CD4-positive, alpha-beta T cell treated with Interleukin-15 for 1 hour (primary cell): ENCODE data around the gene HKDC1.
"Not testable (repeated sequence)": the region's sequence is repeated elsewhere in the genome, so short reads cannot be mapped to it uniquely, and the experiment has no call there.

Experiments
- DNase-seq: peaks from one replicate; pipeline ENCODE4 v3.0.0-alpha.2; 2020

HKDC1 gene

DNA sequence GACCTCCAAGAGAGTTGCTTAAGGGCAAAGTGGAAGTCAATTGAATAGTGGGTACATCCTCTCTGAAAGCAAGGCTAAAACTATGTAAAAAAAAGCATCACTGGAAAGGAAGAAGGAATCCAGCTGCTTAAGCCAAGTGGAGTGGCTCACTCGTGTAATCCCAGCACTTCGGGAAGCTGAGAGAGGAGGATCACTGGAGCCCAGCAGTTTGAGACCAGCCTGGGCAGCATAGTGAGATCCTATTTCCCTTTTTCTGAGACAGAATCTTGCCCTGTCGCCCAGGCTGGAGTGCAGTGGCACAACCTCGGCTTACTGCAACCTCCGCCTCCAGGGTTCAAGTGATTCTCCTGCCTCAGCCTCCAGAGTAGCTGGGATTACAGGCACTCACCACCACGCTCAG is 64.3 kb downstream of the HKDC1 start:
- not testable (repeated sequence) for DNase-seq

DNA sequence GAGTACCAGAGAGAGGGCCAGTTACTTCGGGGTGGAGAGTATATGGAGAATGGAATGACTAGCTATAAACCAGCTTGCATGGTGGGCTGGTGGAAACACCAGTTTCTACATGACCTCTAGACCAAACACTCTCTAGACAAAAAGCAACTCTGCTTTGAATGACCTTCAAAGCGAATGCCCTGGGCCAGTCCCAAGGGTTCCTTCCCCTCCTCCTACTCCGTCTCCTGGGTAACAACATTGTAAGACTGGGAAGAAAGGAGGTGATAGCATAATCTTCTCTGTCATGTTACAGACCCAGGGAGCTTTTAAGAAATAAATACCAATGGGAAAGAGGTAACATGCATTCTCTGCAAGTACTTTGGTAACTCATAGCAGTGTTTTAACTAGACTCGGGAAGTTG is 65.6 kb downstream of the HKDC1 start:
- no peak for DNase-seq

DNA sequence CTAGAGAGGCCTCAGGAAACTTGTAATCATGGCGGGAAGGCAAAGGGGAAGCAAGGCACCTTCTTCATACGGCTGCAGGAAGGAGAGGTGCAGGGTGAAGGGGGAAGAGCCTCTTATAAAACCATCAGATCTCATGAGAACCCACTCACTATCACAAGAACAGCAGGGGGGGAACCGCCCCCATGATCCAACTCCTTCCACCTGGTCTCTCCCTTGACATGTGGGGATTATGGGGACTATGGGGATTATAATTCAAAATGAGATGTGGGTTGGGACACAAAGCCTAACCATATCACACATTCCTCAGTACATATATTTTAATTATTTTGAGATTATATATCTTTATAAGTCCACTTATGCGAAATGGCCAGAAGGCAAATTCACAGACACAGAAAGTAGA is 67.0 kb downstream of the HKDC1 start:
- no peak for DNase-seq

DNA sequence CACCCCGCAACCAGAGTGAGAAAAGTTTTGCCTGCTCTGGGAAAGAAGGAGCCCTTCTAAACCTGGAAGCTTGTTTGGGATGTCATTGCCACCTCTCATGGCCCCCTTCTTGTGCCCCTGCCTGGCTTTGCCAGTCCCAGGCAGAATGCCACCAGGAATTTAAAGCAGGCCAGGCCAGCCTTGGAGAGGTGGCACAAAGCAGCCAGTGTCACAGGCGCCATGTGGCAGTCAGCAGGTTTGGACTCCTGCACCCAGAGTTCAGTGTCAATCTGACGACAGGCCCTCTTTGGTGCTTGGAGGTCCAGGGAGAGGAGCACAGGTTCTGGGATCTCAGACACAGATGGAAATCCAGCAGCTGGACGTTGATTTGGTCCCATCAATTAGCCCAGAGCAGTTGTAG is 70.9 kb downstream of the HKDC1 start:
- DNase-seq, result no peak

DNA sequence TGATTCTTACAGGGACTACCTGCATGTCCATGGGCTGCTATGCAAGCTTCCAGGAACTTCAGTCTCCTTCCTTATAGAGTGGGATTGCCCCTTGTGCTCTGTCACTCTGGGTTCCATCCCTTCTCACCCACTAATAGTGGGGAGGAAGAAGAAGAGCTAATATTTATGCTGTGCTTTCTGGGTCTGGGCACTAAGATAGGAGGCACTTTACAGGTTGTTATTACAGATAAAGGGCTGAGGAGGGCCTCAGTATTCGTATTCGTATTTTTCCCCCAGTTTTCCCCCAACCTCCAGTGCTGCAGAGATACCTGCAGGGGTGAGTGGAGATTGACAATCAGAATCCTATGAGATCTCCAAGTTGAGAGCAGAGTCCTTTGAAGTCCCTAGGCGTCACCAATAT is 72.3 kb downstream of the HKDC1 start:
- DNase-seq, result no peak

DNA sequence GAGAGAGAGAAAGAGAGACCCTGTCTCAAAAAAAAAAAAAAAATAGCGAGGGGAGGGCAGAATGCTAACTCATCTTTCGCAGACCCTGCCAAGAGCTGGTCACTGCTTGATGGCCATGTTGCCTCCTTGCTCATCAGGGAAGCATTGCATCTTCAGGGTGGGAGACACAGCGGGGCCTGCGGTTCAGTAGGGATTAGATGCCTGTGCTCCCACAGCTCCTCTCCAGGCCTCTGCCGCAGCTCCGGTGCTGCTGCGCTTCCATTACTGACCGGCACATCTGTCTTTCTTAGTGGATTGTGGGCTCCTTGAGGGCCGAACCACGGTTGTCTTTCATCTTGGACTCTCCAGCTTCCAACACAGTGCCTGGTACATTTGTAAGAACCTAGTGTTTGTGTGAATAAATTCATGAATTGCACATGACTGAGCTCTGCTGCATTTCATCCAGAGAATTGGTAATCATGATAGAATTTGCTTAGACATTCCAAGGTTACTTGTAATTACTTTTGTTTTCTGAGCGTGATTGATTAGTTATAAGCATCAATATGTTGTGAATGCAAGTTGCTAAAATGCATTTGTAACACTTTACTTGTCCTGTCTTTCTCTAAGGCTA is 75.0 kb downstream of the HKDC1 start:
- no peak for DNase-seq

DNA sequence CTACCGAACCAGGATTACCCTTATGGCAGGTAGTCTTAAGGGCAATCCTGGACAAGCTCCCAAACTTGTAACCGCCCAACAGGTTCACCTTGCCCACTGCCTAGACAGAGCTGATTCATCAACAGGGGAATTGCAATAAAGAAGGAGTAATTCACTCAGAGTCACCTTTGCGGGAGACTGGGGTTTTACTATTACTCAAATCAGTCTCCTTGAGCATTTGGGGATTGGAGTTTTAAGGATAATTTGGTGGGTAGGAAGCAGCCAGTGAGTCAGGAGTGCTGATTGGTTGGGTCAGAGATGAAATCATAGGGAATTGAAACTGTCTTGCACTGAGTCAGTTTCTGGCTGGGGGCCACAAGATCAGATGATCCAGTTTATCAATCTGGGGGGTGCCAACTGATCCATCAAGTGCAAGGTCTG is 83.5 kb downstream of the HKDC1 start:
- DNase-seq, result no peak

DNA sequence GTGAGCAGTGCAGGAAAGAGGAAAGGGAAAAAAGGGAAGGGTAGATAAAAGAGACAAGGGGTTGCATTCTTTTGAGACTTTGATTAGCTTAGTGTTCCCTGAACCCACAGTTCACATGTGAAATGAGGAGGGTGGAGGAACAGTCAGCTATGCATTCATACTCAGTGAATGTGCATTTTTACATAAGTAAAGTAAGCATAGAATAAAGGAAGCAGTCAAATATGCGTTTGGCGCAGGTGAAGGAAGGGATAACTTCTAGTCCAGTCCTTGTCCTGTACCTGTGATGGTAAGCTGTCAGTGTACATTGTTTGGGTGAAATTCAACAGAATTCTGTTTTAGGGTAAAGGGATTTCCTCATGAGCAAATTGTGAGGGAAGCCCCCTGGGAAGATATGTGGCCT is 86.3 kb downstream of the HKDC1 start:
- no peak for DNase-seq

DNA sequence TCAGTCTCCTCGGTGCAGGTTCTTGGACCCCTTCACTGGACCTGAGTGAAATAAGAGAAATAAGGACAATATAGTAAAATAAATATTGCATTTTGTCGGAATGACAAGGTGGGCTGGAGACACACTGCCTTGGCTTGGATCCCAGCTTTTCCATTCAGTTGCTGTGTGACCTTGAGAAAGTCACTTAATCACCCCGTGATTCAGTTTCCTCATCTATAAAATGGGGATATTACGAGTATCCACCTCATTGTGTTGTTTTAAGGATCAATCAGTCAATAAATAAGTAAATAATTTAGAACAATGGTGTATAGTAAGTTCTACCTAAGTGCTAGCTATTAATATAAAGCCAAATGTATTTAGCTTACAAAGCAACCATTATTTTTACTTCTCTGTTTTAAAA is 87.3 kb downstream of the HKDC1 start:
- DNase-seq, result no peak

DNA sequence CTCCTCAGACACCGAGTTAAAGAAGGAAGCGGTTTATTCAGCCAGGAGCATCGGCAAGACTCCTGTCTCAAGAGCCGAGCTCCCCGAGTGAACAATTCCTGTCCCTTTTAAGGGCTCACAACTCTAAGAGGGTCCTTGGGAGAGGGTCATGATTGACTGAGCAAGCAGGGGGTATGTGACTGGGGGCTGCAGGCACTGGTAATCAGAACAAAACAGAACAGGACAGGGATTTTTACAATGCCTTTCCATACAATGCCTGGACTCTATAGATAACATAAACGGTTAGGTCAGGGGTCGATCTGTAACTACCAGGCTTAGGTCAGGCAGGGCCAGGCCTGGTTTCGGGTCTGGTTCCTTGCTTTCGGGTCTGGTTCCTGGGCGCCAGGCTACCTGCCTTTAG is 88.2 kb downstream of the HKDC1 start:
- not testable (repeated sequence) for DNase-seq

DNA sequence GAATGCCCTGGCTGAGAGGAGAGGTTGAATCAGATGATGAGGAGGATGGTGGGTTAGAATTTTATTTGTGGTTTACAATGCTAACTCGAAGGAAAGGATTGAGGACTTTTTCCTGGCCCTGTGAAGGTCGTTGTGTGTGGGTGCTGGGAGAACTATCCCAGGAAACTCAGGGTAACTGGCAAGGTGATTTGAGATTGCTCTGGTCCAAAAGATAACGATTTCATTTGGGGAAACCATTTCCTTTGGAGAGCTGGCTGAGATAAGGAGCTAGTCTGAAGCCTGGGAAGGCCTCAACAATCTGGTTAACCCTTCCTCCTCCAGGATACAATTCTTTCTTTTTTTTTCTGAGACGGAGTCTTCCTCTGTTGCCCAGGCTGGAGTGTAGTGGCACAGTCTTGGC is 91.2 kb downstream of the HKDC1 start:
- no peak for DNase-seq

DNA sequence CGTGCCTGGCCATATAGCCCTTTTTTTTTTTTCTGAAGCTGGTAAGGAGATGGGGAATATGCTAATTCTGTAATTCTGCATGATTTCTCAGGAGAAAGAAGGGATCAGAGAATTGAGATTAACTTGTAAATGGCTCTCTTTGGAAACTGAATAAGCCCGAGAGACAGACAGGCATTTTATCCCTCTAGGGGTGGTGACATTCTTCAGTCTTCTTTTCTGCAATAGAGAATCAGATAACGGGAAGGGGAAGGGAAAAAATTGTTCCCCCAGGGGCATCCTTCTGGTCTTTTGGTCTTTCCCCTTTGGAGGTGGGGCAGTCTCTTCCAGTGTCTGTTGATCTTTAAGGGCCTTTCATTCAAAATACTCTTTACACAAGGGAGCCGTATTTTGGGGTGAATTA is 92.4 kb downstream of the HKDC1 start:
- DNase-seq, result no peak

DNA sequence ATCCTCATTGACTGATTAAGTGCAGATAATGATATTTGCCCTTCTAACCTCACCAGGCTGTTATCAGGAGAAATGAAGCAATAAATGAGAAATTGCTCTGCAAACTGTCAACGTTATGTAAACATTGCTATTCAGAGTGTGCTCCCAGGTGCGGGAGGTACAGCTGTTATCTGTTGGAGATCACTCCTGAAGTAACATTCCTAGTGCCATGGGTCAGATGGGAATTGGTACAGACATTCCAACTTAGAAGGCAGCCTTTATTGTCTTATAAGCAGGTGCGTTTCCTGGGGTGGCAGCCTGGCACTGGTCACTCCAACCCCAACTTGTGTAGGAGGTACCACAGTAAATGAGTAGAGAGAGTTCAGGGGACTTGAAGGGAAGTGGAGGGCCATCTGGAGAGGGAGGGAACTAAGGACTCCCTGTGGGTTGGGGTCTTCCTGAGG is 95.0 kb downstream of the HKDC1 start:
- no peak for DNase-seq

DNA sequence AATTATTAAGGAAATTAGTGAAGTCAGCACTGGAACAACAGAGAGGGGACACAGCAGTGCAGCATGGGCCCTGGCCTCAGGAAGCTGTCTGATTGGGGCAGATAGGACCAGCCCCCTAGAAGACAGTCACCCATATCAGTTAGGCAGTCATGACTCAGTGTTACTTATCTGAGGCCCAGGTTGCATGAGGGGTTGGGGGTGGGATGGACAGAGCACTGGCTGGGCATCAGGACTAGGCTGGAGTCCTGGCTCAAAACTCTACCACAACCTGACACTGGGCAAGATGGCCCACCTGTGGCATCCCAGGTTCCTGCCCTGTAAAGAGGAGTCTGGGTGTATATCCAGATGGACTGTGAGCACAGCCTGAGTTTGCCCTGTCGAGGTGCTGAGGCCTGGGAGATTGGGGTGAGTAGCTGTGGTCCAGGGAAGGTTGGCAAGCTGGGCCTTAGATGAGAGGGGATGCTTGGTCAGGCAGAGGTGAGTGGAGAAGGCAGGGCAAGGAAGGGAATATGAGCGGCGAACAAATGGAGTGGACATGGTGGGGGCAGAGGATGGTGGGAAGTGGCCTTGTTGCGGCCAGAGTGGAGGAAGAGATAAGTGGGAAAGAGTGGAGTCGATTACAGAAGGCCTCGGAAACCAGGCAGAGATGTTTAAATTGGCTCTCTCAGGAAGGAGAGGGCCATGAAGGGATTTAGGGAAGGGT is 95.6 kb downstream of the HKDC1 start:
- DNase-seq, result no peak

DNA sequence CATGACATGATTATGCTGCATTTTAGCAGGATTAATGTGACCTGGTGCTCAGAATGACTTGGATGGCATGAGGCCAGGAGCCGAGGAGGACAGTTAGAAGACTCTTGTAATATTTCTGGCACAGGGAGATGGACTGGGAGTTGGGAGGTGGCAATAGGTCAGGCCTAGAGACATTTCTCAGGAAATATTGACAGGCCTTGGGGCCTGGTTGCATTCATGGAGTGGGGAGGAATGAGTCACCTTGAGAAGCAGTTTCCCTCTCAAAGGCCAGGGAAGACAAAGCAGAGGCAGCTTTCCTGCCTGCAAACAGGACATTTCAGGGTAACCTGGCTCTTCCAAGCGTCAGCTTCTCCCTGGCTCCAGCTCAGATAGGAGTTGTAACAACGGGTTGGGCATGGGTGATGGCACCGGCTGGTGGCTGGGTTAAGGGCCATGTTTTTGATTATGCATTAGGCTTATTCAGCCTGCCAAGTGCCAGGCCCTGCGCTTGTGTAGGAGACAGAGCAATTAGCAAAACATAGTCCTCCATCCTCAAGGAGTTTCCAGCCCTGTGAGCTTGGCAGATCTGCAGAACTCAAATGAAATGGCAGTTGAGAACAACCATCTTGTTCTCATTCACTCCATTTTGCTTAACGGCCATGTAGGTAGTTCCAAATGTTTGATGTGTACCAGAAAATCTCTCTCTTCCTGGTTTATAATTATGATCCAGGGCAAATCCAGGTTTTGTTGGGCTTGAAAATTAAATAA is 96.4 kb downstream of the HKDC1 start:
- DNase-seq, result no peak
